RKO (cell line): ENCODE data around the gene RNF215.
"Not testable (repeated sequence)": the region's sequence is repeated elsewhere in the genome, so short reads cannot be mapped to it uniquely, and the experiment has no call there.

Experiments
- DNase-seq: peaks from one replicate; pipeline ENCODE4 v3.0.0-alpha.2; 2016; ENCODE audit warnings: low spot score

The RNF215 gene

DNA sequence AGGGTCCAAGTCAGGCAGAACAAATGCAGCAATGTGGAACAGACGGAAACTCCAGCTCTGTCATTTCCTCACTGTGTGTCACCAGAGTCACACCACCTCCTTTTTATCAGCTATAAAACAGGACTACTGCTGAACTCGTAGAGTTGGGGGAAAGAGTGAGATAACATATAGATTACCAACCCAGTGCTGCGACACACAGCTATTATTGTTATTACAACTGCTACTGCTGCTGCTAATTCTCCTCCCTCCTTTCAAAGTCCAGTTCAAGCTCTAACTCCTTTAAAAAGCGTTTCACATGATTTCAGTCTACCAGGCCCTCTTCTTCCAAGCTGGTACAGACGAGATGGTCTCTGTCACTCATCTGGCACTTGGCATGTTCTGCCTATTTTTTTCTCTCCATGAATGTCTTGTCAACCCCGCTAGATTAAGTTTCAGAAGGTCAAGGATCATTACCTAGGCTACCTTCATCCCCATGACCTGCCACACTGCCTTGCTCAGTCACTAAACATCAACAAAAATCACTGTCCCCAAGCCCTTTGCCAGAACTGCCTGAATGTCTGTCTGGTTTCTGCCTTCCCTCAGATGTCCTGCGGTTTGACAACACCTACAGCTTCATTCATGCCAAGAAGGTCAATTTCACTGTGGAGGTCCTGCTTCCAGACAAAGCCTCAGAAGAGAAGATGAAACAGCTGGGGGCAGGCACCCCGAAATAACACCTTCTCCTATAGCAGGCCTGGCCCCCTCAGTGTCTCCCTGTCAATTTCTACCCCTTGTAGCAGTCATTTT is 34.7 kb upstream of the RNF215 start:
- no peak for DNase-seq

- DNase-seq: peak; percentile 51
Observed at GRCh38 chr22:30420347-30421125, 33.3 kb upstream of the RNF215 start.

- no peak for DNase-seq
Observed at GRCh38 chr22:30416837-30417236, 29.6 kb upstream of the RNF215 start.

GRCh38 chr22:30416403-30416802 is 29.2 kb upstream of the RNF215 start:
- DNase-seq: no peak

GRCh38 chr22:30414525-30415047 is 27.4 kb upstream of the RNF215 start:
- DNase-seq: no peak

DNA sequence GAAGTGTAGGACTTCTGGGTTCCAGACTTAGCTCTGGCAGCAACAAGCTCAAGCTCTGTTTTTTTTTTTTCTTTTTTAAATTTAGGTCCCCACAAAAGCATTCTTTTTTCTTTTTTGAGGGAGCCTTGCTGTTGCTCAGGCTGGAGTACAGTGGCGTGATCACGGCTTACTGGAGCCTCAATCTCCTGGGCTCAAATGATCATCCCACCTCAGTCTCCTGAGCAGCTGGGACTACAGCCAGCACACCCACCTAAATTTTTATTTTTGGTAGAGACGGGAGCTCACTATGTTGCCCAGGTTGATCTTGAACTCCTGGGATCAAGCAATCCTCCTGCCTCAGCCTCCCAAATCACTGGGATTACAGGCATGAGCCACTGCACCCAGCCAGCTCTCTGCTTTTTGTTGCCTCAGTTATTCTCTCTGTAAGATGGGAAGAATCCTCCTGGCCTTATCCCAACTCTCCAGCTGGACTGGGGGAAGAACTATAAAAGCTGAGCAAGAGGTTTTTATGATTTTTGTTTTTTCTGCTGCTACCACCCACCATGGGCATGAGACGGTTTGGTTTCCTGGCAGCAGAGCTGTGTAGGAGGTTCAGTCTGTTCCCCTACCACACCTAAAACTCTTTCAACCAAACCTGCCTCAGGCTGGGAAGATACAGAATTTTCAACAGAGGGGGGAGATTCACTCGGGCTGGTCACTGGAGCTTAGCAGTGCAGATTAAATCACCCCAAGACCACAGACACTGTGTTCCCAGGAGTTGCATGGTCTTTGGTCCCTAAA is 26.7 kb upstream of the RNF215 start:
- DNase-seq: no peak

GRCh38 chr22:30413001-30413400 is 25.8 kb upstream of the RNF215 start:
- no peak for DNase-seq

- DNase-seq: no peak
Observed at GRCh38 chr22:30411780-30412179, 24.6 kb upstream of the RNF215 start.

GRCh38 chr22:30408388-30409102 is 21.3 kb upstream of the RNF215 start:
- peak; percentile 59 for DNase-seq

GRCh38 chr22:30406400-30406799 is 19.2 kb upstream of the RNF215 start:
- DNase-seq: no peak

GRCh38 chr22:30405731-30406130 is 18.5 kb upstream of the RNF215 start:
- no peak for DNase-seq

DNA sequence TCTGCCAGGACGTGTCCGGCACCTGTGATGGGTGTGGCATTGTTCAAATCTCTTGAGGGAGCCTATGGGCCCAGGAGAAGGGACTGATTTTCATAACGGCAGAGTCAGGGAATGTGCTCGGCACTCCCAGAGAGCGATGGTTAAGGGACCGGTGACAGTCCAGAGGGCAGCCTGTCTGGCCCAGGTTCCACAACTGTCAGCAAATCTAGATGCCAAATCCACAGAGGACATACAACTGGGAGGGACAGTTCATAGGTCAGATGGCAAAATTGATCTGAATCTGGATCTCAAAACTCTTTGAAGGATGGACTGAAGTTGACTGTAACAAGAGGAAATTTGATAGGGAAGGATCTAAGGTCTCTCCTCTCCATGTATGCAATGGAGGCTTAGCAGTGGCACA is 17.1 kb upstream of the RNF215 start:
- no peak for DNase-seq

GRCh38 chr22:30402766-30403104 is 15.5 kb upstream of the RNF215 start:
- not testable (repeated sequence) for DNase-seq

GRCh38 chr22:30402028-30402765 is 15.0 kb upstream of the RNF215 start:
- no peak for DNase-seq

GRCh38 chr22:30401024-30401423 is 13.8 kb upstream of the RNF215 start:
- not testable (repeated sequence) for DNase-seq

- no peak for DNase-seq
Observed at GRCh38 chr22:30400159-30400558, 12.9 kb upstream of the RNF215 start.

DNA sequence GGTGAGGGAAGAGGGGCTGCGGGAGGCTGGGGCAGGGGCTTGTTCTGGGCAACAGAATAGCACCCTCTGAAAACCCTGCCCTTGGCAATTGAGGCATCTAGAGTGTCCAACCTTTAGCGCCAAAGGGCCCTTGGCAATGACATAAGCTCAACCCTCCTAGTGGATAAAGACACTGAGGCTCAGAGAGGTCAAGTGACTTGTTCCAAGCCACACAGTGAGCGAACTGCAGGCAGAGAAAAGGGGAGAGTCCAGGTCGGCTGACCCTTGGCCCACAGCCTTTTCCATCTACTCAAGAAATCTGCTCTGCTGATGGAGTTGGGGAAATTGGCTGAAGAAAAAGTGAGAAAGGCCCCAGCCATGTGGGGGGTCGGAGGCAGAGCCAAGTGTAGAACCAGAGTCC is 12.5 kb upstream of the RNF215 start:
- no peak for DNase-seq

DNA sequence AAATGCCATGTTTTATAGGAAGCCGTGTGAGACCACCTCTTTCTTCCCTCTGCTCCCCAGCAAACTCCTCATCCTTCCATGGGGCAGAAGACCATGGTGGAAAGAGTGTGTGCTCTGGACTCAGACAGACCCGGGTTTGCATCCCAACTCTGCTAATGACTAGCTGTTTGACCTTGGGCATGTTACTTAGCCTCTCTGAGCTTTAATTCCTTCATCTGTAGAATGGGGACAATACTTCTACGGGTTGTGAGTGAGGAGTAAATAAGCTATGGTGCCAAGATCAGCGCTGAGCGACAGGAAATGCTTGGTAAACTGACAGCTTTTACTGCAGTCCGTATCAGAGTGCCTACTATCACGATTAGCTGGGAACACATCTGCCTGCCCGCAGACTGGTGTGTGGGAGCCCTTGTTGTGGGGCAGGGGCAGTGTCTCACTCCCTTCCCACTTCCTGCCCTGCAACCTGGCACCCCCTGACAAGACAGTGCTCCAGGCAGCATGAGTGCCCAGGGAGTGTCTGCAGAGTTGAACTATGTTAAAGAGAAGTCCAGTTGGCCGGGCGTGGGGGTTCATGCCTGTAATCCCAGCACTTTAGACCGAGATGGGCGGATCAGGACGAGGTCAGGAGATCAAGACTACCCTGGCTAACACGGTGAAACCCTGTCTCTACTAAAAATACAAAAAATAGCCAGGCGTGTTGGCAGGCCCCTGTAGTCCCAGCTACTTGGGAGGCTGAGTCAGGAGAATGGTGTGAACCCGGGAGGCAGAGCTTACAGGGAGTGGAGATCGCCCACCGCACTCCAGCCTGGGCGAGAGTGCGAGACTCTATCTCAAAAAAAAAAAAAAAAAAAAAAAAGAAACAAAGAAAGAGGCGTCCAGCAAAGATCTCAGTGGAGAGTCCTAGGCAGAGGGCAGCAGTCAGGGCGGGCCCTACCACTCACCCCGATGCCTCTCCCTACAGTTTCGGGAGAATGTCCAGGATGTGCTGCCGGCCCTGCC is 11.8 kb upstream of the RNF215 start:
- DNase-seq: no peak

DNA sequence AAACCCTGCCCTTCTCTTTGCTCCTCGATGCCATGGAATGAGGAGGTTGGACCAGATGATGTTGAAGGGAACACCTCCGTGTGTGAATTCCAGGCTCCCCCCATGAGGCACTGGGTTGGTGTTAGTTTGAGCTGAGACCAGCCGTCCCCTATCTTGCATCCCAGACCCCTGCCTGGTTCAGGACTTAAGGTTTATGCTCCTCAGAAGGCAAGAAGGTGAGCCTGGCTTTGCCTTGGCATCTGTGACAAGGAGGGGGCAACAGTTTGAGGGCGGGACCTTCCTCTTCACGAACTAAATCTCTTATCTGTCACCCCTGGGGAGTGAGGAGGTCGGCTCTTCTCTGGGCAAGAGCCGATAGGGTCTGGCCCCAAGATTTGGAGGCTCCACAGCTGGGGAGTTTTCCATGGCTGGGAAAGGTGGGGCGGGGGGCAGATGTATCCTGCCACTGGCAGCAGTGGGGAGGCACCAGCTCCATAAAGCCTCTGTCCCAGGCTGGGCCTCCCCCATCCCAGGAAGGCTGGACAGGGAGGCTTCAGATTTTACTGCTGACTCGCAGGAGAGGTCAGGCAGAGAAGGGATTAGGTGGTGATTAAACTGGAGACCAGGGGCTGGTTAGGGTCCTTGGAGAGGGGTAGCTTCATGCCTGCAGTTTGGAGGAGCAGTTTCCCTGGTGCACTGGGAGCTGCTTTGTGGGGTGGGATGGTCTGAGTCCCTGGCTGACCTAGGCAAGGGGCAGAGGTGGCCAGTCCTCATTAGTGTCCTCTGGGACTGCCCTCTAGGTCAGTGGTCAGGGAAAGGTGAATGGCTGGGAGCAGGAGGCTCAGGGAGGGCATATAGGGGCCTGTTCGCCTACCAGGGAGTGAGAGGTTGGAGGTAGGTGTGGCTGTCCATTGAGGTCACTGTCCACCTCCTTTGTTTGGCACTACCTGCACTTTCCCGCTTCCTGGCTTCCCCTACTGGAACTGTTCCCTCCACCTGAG is 10.7 kb upstream of the RNF215 start:
- DNase-seq: no peak
